LNCAP (cell line): ENCODE results near the gene DVL3.

Experiments used
- TF ChIP-seq, protein P1 (sequence below): fragments of 450-650 bp; IDR thresholded peaks from 2 replicates; pipeline ENCODE4 v1.5.1; 2017; ENCODE audit warnings: mild to moderate bottlenecking

DVL3 gene

DNA sequence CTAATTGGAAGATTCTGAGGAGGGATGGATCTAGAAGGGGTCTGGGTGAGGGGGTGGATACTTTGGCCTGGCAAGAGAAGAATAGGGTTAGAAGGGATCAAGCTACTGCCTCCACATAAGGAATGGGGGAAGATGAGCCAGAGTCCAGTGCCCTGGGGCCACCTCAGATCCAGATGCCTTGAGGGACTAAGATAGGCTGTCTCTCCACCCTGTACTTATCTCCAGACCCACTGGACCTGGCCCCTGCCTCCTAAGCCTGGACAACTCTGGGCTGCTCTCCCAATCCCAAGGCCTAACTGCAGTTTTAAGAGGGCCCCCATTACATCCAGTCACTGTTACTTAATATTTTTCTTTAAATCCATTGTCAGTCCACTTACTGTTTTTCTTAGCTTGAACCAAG, 2.0 kb downstream of the DVL3 start:
- TF ChIP-seq, protein P1, sequence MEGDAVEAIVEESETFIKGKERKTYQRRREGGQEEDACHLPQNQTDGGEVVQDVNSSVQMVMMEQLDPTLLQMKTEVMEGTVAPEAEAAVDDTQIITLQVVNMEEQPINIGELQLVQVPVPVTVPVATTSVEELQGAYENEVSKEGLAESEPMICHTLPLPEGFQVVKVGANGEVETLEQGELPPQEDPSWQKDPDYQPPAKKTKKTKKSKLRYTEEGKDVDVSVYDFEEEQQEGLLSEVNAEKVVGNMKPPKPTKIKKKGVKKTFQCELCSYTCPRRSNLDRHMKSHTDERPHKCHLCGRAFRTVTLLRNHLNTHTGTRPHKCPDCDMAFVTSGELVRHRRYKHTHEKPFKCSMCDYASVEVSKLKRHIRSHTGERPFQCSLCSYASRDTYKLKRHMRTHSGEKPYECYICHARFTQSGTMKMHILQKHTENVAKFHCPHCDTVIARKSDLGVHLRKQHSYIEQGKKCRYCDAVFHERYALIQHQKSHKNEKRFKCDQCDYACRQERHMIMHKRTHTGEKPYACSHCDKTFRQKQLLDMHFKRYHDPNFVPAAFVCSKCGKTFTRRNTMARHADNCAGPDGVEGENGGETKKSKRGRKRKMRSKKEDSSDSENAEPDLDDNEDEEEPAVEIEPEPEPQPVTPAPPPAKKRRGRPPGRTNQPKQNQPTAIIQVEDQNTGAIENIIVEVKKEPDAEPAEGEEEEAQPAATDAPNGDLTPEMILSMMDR: no peak

DNA sequence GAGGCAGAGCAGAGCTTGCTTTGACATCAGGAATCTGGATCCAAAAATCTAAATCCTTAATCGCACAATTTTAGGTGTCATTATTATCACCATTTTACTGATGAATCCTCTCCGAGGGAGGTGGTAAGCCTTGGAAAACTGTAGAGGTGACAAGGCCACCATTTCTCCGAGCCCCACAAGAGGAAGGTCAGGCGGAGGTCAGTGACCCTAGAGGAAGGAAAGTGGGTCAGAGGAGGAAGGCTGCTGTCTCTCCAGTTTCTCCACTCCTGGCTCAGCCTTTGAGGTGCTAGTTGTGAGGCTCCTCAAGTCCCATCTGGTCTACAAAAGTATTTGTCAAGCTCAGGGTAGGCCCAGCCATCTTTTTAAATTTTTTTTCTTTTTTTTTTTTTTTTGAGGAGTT, 3.2 kb downstream of the DVL3 start:
- TF ChIP-seq, protein P1: no peak

DNA sequence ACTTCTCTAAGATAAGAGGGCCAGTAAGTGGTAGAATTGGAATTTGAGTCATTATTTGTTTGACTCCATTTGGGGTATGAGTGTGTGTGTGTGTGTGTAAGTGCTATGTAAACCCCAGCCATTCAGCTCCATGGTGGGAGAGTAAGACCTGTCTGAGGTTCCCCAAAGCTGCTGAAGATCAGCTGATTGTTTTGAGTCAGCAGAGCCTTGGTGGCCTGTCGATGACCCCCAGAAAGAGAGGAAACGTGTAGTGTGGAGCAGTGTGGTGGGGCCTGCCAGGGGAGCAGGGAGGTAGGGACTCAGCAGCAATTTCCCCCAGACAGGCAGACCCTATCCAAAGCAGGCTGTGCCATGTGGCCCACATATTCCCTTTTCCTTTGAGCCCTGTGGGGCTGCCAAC, 5.3 kb downstream of the DVL3 start:
- TF ChIP-seq, protein P1: no peak

DNA sequence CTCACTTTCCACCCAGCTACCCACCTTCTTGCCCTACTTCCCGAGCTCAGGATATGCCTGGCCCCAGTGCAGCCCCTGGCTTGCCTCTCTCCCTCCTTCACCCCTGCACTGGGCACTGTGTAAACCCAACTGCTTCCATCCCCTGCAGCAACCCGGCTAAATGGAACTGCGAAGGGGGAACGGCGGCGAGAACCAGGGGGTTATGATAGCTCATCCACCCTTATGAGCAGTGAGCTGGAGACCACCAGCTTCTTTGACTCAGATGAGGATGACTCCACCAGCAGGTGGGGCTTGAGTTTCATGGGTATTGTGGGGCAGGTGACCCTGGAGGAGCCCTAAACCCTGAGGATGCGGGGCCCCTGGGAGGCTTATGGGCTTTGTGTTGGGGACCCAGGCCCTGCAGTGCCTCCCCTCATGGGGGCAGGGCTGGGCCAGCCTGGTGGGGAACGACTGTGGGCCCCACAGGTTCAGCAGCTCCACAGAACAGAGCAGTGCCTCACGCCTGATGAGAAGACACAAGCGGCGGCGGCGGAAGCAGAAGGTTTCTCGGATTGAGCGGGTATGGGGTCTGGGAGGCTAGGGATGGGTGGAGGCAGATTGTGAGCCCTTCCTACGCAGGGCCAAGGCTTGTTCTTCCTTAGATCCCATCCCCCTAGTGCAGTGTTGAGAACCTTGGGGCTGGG, 9.6 kb downstream of the DVL3 start:
- TF ChIP-seq, protein P1: no peak

GRCh38 chr3:184165543-184165942, 10.4 kb downstream of the DVL3 start:
- TF ChIP-seq, protein P1: no peak

- TF ChIP-seq, protein P1: no peak
Measured at GRCh38 chr3:184166671-184167070, 11.5 kb downstream of the DVL3 start.

GRCh38 chr3:184167786-184168185, 12.6 kb downstream of the DVL3 start:
- TF ChIP-seq, protein P1: no peak
